ENCODE measurements around the gene PIN1.
"Not testable (repeated sequence)": the region's sequence is repeated elsewhere in the genome, so short reads cannot be mapped to it uniquely, and the experiment has no call there.

Gene PIN1

DNA sequence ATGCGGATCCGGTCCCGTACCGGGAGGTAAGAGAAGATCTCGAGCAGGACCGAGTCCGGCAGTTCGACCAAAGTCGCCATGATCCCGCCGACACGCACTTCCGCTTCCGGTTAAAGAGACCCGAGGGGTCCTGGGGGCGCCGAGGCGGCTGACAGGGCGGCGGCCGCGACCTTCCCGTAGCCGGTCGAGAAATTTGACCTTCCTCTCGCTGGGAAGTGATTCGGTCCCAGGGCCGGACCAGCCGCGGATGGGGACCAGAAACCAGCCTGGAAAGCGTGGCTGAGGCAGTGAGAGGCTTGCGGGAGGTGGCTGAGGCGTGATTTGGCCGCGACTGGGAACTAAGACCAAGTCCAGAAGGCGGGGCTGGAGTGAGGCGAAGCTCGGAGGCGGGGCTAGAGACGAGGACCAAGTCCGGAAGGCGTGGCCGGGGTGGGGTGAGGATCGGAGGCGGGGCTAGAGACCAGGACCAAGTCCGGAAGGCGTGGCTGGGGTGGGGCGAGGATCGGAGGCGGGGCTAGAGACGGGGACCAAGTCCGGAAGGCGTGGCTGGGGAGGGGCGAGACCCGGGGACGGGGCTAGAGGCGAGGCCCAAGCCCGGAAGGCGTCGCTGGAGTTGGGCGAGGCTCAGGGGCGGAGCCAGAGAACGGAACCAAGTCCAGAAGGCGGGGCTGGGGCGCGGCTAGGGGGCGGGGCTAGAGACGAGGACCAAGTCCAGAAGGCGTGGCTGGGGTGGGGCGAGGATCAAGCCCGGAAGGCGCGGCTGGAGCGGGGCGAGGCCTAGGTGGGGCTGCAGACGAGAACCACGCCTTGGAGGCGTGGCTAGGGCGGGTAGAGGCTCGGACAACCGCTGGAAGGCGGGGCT is 16.2 kb upstream of the PIN1 start, which contains the start of gene FBXL12:
Gene FBXL12 (minus strand): TSS at position 346 of the 862 bp plus-strand sequence. CDS start 266 bp downstream, at position 80.
- DNase-seq (ENCODE audit: low spot score) (peak; percentile 98), FAIRE-seq (peak; percentile 88)

DNA sequence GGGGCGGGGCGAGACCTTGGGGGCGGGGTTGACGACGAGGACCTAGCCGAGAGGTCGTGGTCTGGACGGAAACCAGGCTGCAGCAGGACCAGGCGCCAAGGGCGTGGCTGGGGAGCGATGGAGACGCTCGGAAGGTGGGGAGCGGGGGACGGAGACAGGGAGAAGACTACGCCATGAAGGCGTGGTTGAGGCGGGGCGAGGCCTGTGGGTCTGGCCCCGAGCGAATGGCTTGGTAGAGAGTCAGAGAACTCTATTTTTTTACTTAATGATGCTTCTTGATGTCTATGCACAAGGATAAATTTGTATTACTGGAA is 15.6 kb upstream of the PIN1 start:
- FAIRE-seq, result no peak

DNA sequence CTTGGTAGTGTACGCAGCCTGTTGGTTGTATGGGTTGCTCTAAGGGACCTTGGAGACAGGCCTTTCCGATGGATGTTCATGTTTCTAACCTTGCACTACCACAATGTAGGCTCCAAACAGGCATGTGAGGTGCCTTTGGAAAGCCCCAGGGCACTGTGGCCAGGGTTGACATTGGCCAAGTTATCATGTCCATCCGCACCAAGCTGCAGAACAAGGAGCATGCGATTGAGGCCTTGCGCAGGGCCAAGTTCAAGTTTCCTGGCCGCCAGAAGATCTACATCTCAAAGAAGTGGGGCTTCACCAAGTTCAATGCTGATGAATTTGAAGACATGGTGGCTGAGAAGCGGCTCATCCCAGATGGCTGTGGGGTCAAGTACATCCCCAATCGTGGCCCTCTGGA is 15.1 kb upstream of the PIN1 start:
- not testable (repeated sequence) for DNase-seq (ENCODE audit: low spot score); FAIRE-seq

More for the DNA sequence above, 15.6 kb upstream of the PIN1 start:
- no peak for DNase-seq (ENCODE audit: low spot score)

DNA sequence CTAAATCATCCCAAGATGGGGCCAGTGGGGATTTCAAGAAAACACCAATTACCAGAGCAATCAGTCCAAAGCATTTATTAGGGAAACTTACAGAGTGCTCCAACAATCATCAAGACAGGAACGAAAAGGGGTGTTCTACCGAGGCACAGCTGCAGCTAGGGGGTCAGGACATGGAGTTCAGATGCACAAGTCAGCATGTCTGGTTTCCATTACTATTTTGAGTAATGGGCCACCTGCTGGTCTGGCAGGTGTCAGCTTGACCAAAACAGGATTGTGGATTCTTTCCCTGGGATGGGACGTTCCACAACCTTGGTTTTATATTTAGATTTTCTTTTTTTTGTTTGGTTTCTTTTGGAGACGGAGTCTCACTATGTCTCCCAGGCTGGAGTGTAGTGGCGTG is 11.3 kb upstream of the PIN1 start:
- FAIRE-seq, result no peak
- no peak for DNase-seq (ENCODE audit: low spot score)

DNA sequence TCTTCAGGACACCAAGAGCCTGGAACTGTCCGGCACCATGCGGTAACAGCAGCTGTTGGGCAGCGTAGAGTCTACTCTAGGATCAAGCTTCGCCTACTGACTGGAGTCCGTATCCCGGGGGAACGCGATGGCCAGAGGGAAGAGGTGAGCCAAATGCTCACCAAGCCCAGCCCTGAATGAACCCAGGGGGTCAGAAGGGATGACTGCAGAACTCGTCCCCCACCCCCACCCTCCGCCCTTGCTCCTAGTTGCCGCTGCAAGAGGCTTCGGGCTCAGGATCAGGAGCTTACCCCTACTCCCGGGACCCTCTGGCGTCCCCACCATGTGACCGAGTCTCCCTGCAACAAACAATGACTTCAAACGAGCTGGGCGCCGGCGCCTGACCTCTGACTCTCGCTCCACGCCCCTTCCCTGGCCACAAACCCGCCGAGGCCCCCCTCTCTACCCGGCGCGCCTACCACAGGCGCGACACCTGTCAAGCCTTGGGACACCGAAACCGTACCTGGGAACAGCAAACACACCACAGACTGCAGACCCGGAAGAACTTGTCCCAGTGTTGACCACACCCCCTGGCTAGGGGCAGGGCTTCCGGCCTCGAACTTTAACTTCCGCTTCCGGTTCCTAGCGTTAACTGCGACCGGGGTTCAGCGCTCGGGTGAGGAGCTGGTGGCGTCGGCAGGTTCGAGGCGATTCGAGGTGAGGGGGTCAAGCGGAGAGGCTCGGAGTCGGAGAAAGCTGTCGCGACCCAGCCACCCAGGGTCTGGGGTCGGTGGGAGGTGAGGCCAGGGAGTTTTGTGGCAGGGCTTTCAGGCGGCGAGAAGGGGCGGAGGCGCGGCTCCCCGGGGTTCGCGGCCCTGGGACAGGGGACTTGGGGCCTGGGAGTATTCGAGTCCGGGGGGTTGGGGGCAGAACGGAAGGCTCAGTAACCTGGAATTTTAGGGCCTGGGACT is 7.6 kb upstream of the PIN1 start, which contains the start of gene UBL5:
Gene UBL5 (plus strand): TSS at position 630 of the 950 bp plus-strand sequence. CDS start 420 bp downstream, outside the sequence.
- FAIRE-seq, result peak; percentile 35

DNA sequence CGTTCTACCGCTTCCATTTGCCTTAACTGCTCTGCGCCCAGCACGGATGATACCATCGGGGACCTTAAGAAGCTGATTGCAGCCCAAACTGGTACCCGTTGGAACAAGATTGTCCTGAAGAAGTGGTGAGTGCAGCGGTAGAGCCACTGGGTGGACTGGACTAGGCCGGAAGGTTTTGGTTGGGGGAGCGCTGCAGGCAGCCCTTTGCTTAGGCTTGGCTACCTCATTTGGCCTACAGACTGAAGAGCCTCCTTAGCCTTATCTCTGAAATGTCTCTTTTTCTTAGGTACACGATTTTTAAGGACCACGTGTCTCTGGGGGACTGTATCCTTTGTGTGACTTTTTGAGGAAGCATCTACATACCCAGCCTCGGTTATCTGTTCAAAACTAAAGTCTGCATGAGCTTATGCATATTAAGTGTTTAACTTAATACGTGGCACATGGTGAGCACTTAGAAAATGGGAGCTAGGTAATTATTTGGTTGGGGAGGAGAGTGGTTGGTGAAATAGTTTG is 6.5 kb upstream of the PIN1 start:
- no peak for FAIRE-seq
- no peak for DNase-seq (ENCODE audit: low spot score)

More for the DNA sequence above, 7.6 kb upstream of the PIN1 start, which contains the start of gene UBL5:
- DNase-seq (ENCODE audit: low spot score), result peak; percentile 71

DNA sequence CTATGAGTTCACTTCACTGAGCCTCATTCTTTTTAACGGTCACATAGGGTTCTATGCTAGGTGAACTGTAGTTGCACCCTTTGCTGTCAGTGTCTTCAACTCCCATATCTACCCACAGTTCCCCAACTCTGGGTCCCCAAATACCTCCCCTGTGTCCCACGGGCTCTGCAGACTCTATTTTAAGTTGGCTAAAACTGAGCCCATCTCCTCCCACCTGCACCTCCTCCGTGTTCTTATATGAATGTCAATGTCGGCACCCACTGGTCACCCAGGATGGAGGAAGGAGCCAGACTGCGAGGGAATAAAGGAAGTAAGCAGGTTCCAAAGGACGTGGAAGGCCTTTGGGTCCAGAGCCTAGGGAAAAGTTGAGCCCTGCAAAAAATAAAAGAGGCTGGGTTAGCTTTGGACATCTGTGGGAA is 802 bp upstream of the PIN1 start:
- DNase-seq (ENCODE audit: low spot score), result no peak
- FAIRE-seq, result no peak

DNA sequence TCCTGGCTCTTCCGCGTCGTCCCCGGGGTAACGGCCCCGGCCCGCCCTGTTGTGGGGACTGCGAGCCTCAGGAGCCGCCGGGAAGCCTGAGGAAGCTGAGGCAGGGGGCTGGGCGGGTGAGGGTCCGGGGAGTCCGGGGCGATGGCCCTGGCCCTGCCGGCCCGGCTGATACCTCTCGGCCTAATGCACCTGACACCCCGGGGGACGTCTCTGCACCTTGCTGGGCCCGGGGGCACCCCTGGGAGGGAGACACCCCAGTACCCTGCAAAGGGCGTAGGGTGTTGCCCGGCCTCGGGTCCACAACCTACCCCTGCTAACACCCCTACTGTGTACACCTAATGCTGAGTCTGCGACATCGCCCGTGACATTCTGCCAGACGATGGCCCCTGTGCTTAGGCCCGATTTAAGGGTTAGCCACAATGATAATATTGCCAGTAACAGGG is 410 bp downstream of the PIN1 start:
- FAIRE-seq, result no peak
- DNase-seq (ENCODE audit: low spot score), result no peak

DNA sequence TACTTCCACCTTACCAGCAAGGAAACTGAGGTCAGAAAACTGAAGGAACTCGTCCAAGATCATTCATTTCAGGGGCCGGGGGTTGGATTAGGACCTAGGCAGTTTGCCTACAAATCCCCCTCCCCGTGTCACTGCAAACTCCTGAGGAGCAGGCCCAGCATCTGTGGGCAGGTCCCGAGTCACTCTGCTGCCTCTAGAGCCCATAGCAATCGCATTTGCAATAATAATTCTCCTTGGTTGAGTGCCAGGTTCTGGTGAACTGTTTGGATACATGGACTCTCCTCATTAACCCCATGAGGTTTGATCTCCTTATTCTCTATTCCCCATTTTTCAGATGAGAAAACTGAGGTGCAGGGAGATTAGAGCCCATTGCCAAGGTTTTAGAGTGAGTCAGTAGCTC is 903 bp downstream of the PIN1 start:
- peak; percentile 17 for DNase-seq (ENCODE audit: low spot score)
- FAIRE-seq, result no peak

DNA sequence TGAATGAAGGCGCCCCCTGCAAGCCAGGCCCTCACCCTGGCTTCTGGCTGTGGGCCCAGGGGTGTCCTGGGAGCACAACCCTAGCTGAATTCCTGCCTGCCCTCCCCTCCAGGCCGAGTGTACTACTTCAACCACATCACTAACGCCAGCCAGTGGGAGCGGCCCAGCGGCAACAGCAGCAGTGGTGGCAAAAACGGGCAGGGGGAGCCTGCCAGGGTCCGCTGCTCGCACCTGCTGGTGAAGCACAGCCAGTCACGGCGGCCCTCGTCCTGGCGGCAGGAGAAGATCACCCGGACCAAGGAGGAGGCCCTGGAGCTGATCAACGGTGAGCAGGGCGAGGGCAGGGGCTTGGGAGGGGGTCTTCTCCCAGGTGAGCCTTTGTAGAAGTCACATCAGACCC is 3.2 kb downstream of the PIN1 start:
- DNase-seq (ENCODE audit: low spot score), result no peak
- FAIRE-seq, result no peak

DNA sequence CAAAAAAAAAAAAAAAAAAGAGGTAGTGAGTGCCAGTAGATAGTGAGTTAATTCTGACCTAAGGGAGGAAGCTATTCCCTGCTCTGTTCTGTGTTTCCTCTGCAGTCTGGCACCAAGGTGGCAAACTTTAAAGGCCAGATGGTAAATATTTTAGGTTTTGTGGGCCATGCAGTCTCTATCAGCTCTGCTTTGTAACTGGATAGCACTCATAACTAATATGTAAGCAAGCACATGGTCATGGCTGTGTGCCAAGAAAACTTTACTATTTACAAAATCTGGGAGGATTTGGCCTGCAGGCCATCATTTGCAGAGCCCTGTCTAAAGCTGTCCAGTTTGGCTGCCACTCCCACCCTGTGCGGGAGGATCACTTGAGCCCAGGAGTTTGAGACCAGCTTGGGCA is 4.3 kb downstream of the PIN1 start:
- DNase-seq (ENCODE audit: low spot score) (no peak), FAIRE-seq (no peak)

DNA sequence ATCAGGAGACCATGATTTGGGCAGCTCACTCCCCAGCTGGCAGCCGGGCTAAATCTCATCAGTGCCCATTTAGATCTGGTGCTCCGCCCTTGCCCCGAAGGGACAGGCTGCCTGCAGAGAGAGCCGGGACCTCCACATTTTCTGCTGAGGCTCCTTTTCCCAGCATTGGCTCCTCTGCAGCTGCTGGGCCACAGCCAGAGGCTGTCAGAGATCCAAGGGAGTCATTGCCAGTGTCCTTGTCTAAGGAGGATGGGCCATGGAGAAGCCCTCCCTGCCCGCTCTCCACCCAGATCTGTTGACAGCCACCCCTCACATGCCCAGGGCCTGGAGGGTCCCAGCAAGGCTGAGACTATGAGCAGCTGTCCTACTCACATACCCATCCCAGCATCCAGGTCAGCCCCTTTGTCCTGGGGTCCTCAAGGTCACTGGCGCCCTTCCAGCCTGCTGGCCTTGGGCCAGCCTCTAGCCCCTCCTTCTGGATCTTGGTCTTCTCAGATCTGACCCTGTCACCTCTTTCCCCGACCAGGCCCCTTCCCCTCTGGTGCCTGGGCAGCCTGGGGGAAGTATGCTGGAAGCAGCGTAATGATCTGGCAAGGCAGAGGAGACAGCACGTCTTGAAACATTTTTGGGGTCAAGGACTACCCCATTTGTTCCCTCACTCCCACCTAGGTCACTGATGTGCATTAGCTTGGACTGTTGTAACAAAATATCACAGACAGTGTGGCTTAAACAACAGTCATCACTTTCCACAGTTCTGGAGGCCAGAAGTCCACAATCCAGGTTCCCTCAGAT is 7.9 kb downstream of the PIN1 start:
- FAIRE-seq (no peak), DNase-seq (ENCODE audit: low spot score) (no peak)

DNA sequence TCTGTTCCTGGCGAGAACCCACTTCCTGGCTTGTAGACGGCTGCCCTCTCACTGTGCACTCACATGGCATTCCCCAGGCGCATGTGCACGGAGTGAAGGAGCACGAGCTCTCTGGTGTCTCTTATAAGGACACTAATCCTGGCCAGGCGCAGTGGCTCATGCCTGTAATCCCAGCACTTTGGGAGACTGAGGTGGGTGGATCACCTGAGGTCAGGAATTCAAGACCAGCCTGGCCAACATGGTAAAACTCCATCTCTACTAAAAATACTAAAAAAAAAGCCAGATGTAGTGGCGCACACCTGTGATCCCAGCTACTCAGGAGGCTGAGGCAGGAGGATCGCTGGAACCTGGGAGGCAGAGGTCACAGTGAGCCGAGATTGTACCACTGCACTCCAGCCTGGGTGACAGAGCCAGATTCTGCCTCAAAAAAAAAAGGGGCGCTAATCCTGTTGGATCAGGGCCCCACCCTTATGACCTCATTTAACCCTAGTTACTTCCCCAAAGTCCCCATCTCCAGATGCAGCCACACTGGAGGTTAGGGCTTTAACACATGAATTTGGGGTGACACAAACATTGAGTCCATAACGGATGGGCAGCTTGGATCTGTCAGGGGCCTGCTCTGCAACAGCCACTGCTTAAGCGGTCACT is 8.6 kb downstream of the PIN1 start:
- not testable (repeated sequence) for DNase-seq (ENCODE audit: low spot score); FAIRE-seq

DNA sequence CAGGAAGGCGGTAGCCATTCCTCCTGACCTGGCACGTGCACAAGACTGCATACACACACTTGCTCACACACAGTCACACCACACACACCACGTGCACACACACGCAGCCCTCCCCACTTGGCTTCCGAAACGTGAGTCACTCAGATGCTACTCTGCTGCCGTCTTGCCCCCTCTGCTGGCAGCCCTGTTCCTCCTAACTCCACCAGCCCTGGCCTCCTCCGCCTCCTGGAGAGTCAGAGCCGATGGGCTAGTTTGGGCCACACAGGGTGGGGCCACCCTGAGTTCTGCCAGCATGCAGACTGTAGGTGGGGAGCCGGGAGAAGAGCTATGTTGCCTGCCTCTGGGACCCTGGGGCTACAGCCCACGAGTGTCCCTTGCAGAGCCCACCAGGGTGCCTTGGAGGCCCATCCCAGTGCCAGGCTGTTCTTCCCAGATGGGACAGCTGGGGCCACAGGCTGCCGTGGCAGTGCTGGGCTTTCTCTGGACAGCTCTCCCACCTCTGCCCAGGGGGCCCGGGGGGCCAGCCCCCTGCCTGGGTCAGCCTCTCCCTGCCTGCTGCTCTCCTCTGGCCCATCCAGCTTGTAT is 12.1 kb downstream of the PIN1 start:
- no peak for FAIRE-seq
- DNase-seq (ENCODE audit: low spot score), result peak; percentile 65

DNA sequence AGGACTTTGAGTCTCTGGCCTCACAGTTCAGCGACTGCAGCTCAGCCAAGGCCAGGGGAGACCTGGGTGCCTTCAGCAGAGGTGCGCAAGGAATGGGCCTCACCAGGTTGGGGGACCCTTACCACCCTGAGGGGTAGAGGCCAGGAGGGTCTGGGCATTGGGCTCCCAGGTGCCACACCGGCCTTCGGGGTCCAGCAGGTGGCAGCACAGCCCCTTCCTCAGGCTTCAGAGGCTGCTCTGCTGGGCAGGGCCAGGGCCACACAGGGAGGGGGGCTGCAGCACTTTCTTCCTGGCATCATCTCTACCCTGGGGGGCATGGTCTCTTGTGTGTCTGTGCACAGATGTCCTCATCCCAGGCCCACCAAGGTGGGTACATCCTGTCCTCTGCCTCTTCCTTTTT is 12.9 kb downstream of the PIN1 start:
- DNase-seq (ENCODE audit: low spot score), result no peak

DNA sequence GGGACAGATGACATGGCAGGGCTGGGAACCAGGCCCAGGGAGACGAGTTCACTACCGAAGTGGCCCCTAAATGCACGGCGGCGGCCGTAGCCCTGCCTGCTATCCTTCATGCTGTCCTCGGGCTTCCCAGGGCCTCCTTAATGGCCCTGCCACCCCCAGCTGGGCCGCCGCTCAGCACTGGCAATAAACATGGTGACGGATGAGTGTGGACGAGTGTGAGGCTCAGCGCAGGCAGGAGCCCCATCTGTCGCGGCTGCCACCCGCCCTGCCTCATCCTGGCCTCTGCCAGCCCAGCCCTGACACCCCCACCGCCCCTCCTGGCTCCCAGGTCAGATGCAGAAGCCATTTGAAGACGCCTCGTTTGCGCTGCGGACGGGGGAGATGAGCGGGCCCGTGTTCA is 13.6 kb downstream of the PIN1 start:
- FAIRE-seq, result no peak
- DNase-seq (ENCODE audit: low spot score), result no peak

More for the DNA sequence above, 12.9 kb downstream of the PIN1 start:
- no peak for FAIRE-seq

DNA sequence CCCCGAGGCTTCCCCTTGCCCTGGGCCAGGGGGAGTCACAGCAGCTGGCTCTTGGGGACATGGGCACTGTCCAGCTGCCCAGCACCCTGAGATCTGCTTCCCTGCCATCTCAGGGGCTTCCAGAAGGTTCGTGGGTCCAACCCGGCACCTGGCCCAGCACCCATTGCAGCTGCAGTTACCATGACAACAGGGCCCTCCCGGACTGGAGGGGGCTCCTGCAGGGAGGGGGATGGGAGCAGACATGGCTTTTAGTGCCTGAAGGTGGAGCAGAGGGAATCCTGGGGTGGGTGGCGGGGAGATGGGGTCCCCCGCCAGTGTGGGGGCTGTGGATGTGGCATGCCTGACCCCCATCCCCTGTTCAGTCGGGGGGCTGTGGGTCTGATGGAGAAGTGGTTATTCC is 14.7 kb downstream of the PIN1 start:
- DNase-seq (ENCODE audit: low spot score) (no peak), FAIRE-seq (no peak)

DNA sequence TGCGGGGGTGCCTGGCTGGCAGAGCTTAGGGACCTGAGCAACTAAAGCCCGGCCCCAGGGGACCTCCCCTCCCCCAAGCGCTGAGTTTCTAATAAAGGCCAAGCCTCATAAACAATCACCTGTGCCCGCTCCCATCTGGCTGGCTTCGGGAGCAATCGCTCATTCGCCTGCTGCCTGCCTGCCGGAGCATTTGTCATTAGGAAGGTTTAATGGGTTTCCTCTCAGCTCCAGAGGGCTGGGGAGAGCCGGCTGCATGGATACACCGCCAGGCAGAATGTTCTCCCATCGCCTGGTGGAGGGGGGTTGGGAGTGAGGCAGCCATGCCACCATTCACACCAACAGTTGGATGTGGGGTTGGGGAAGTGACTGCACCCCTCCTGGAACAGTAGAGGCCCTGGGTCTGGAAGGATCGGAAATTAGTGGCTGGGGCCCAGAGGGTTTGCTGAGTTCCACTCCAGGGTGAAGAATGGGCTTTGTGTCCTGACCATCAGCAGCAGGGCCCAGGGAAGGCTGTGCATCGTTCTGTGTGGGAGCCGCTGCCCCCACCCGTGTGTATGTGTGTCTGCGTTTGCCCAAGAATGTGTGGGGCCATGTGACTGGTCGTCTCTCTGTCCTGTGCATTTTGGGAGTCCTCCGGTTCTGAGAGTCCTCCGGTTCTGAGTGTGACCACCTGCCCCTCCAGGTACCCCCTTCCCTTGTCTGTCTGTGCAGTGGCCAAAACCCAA is 15.3 kb downstream of the PIN1 start:
- DNase-seq (ENCODE audit: low spot score) (no peak), FAIRE-seq (no peak)

DNA sequence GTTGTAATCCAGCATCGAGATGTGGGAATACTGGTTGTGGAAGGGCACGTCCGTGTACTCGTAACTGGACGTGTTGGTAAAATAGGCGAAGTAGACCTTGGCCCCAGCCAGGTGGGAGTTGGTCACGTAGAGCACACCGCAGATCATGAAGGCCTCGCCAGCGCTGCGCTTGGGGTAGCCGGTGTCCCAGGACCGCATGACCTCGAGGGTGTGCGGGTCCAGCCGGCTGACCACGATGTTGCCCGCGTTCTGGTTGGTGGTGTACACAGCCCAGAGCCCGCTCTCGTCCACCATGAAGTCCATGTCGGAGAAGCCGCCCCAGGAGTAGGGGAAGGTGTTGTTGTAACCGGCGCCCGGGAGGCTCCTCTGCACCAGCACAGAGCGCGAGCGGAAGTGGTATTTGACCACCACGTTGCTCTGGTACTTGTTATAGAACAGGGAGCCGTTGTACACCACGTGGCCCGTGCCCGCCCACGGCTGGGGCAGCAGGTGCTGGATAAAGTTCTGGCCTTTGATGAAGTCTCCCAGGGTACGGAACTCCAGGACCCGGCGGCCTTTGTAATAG is 19.2 kb downstream of the PIN1 start:
- FAIRE-seq, result no peak
- DNase-seq (ENCODE audit: low spot score), result no peak

Data from RCC 7860 (cell line).